CD8-positive, alpha-beta memory T cell (primary cell): Measurements from ENCODE around the gene ZFP57. TPM values are rescaled to one million over a fixed set of nuclear protein-coding genes. Genes with fewer than 3 reads are reported as not detected.

Experiments used
- CTCF ChIA-PET: fragments of 350-600 bp; sonication (Branson Sonifier 250); formaldehyde crosslinking; loops from one replicate; lab custom pipeline; 2021; ENCODE audit warnings: antibody characterized with exemption; lab: Charles Lee
- POLR2A ChIA-PET: fragments of 350-600 bp; sonication (Branson Sonifier 250); formaldehyde crosslinking; loops from one replicate; lab custom pipeline; 2021; ENCODE audit warnings: antibody characterized with exemption; lab: Charles Lee
- DNase-seq, 5 donors: peaks; one replicate each; pipeline versions ENCODE4 v3.0.0 to v3.0.0-alpha.2; 2020 to 2022; ENCODE audit warnings: mixed read lengths in 1 of 5
- H3K27ac ChIP-seq: one replicate; pipeline ENCODE4 v1.7.0; 2013; ENCODE audit warnings: low read depth, mild to moderate bottlenecking, low read length, moderate library complexity
- H3K27me3 ChIP-seq: 2 replicates; pipeline ENCODE4 v1.7.0; 2013; ENCODE audit warnings: low read length, mild to moderate bottlenecking; ENCODE audit not compliant: insufficient read depth, poor library complexity, severe bottlenecking
- H3K36me3 ChIP-seq: 2 replicates; pipeline ENCODE4 v1.7.0; 2013; ENCODE audit warnings: mild to moderate bottlenecking, low read length, moderate library complexity; ENCODE audit not compliant: insufficient read depth
- H3K4me1 ChIP-seq: 2 replicates; pipeline ENCODE4 v1.7.0; 2013; ENCODE audit warnings: mild to moderate bottlenecking, low read length, moderate library complexity; ENCODE audit not compliant: insufficient read depth
- H3K4me3 ChIP-seq: 2 replicates; pipeline ENCODE4 v1.7.0; 2013; ENCODE audit warnings: mild to moderate bottlenecking, low read length
- H3K9me3 ChIP-seq: 2 replicates; pipeline ENCODE4 v1.7.0; 2013; ENCODE audit warnings: mild to moderate bottlenecking, low read length
- H3K27ac Mint-ChIP-seq, 8 donors: one replicate each; pipeline ENCODE4 v1.8.0; 2020 to 2021; ENCODE audit warnings: mixed read lengths in 8 of 8, mild to moderate bottlenecking in 6 of 8, inconsistent platforms in 3 of 8, moderate library complexity in 3 of 8
- H3K27me3 Mint-ChIP-seq, 2 donors: one replicate each; pipeline ENCODE4 v1.8.0; 2020 to 2021; ENCODE audit warnings: mixed read lengths in 2 of 2, mild to moderate bottlenecking in 1 of 2, moderate library complexity in 1 of 2
- H3K36me3 Mint-ChIP-seq, 3 donors: one replicate each; pipeline ENCODE4 v1.8.0; 2020 to 2021; ENCODE audit warnings: mixed read lengths in 3 of 3, inconsistent platforms in 1 of 3, mild to moderate bottlenecking in 1 of 3
- H3K4me1 Mint-ChIP-seq, 3 donors: one replicate each; pipeline ENCODE4 v1.8.0; 2020 to 2021; ENCODE audit warnings: mixed read lengths in 3 of 3, inconsistent platforms in 1 of 3, mild to moderate bottlenecking in 1 of 3
- H3K4me3 Mint-ChIP-seq, 7 donors: one replicate each; pipeline ENCODE4 v1.8.0; 2020 to 2021; ENCODE audit warnings: mixed read lengths in 7 of 7, mild to moderate bottlenecking in 6 of 7, moderate library complexity in 4 of 7, inconsistent platforms in 2 of 7
- H3K9me3 Mint-ChIP-seq, 5 donors: one replicate each; pipeline ENCODE4 v1.8.0; 2020 to 2022; ENCODE audit warnings: mixed read lengths in 5 of 5, mild to moderate bottlenecking in 3 of 5, moderate library complexity in 2 of 5, inconsistent platforms in 1 of 5
- polyA plus RNA-seq: library from polyadenylated mRNA; unstranded; fragments of 300-500 nt; fragmentation: Illumina TruSeq; gene quantifications from one replicate; pipeline ENCODE4 v1.2.3, GENCODE V29; 2021
- total RNA-seq, 2 experiments: library from RNA; stranded (reverse); gene quantifications; one replicate each; pipeline ENCODE4 v1.2.3, GENCODE V29; 2021

ZFP57 gene
- total and polyA plus RNA-seq, 3 experiments from 2014 or later, result 2.2 to 9.2 (median 9.0) TPM

- Histone ChIP-seq H3K27ac (no peak overlapping the region), H3K4me1 (peaks cover 14% of the 10 kb centered on the region), H3K36me3 (no peaks in the 10 kb centered on the region), H3K9me3 (no peaks in the 10 kb centered on the region), H3K4me3 (no peak overlapping the region), H3K27me3 (no peaks in the 10 kb centered on the region)
- Mint-ChIP-seq H3K27ac (no peak overlapping the region), H3K4me1 (peaks cover 10 to 20% (median 15%) of the 10 kb centered on the region in 3 donors), H3K36me3 (peaks cover 0 to 3% (median 0%) of the 10 kb centered on the region in 3 donors), H3K9me3 (no peaks in the 10 kb centered on the region), H3K27me3 (peaks cover 13 to 17% of the 10 kb centered on the region in 2 donors), H3K4me3 (no peak overlapping the region)
- POLR2A ChIA-PET, result no interaction called here
- DNase-seq, result no peak
- CTCF ChIA-PET, result interaction anchor here (0.7 to 6.8 kb wide), 10 partner anchors 10 to 569 kb away, joined by 3 to 85 read pairs (median 10); partner anchors contain the start of gene GABBR1
Observed at GRCh38 chr6:29652198-29652584, 28.8 kb downstream of the ZFP57 start.

- peak in 2 of 5 donors; percentile 31 to 35 for DNase-seq
Observed at GRCh38 chr6:29651413-29652197, 29.3 kb downstream of the ZFP57 start.

GRCh38 chr6:29649701-29650673 is 31.0 kb downstream of the ZFP57 start:
- H3K27me3 Mint-ChIP-seq, result peaks cover 6 to 7% of the 10 kb centered on the region in 2 donors
- peaks cover 14% of the 10 kb centered on the region for H3K4me1 ChIP-seq
- peak overlapping the region; percentile 86 to 100 (median 97) for H3K4me3 Mint-ChIP-seq
- no peaks in the 10 kb centered on the region for H3K27me3 ChIP-seq
- H3K36me3 ChIP-seq, result no peaks in the 10 kb centered on the region
- ChIA-PET POLR2A (interaction anchor here (0.6 to 1.9 kb wide), 12 partner anchors 8 to 1509 kb away, joined by 3 to 9 read pairs (median 4); partner anchors contain the start of genes GABBR1 and TRIM26), CTCF (interaction anchor here (0.7 to 6.8 kb wide), 23 partner anchors 8 to 838 kb away, joined by 3 to 85 read pairs (median 5); partner anchors contain the start of genes GABBR1 and ZFP57)
- DNase-seq, result peak; percentile 96 to 99 (median 98)
- peak overlapping the region; percentile 88 to 100 (median 100) for H3K27ac Mint-ChIP-seq
- no peaks in the 10 kb centered on the region for H3K9me3 Mint-ChIP-seq
- no peaks in the 10 kb centered on the region for H3K9me3 ChIP-seq
- peaks cover 10 to 20% (median 15%) of the 10 kb centered on the region in 3 donors for H3K4me1 Mint-ChIP-seq
- peak overlapping the region; percentile 92 for H3K27ac ChIP-seq
- peaks cover 0 to 3% (median 0%) of the 10 kb centered on the region in 3 donors for H3K36me3 Mint-ChIP-seq
- peak overlapping the region; percentile 87 for H3K4me3 ChIP-seq

More at GRCh38 chr6:29651413-29652197, 29.3 kb downstream of the ZFP57 start:
- peak overlapping the region in 4 of 8 donors; percentile 21 to 81 (median 54) for H3K27ac Mint-ChIP-seq
- H3K9me3 Mint-ChIP-seq, result no peaks in the 10 kb centered on the region
- Histone ChIP-seq H3K9me3 (no peaks in the 10 kb centered on the region), H3K4me3 (no peak overlapping the region), H3K27ac (no peak overlapping the region), H3K4me1 (peaks cover 14% of the 10 kb centered on the region), H3K36me3 (no peaks in the 10 kb centered on the region), H3K27me3 (no peaks in the 10 kb centered on the region)
- peak overlapping the region in 3 of 7 donors; percentile 18 to 51 (median 24) for H3K4me3 Mint-ChIP-seq
- ChIA-PET CTCF (interaction anchor here (0.7 to 6.8 kb wide), 12 partner anchors 10 to 183 kb away, joined by 3 to 85 read pairs (median 9); partner anchors contain the start of genes GABBR1 and ZFP57), POLR2A (interaction anchor here (0.6 kb wide), 1 partner anchor 103 kb away, joined by 6 read pairs; no protein-coding TSS in a partner anchor)
- peaks cover 10 to 20% (median 15%) of the 10 kb centered on the region in 3 donors for H3K4me1 Mint-ChIP-seq
- H3K36me3 Mint-ChIP-seq, result peaks cover 0 to 3% (median 0%) of the 10 kb centered on the region in 3 donors
- peaks cover 11 to 17% of the 10 kb centered on the region in 2 donors for H3K27me3 Mint-ChIP-seq

- Histone ChIP-seq H3K27me3 (no peaks in the 10 kb centered on the region), H3K27ac (no peak overlapping the region), H3K4me3 (no peak overlapping the region), H3K9me3 (no peaks in the 10 kb centered on the region), H3K4me1 (peaks cover 14% of the 10 kb centered on the region), H3K36me3 (no peaks in the 10 kb centered on the region)
- H3K9me3 Mint-ChIP-seq, result no peaks in the 10 kb centered on the region
- POLR2A ChIA-PET, result no interaction called here
- H3K27me3 Mint-ChIP-seq, result peaks cover 0 to 3% of the 10 kb centered on the region in 2 donors
- DNase-seq, result no peak
- H3K27ac Mint-ChIP-seq, result peak overlapping the region in 2 of 8 donors; percentile 65 to 100
- CTCF ChIA-PET, result interaction anchor here (1.7 kb wide), 1 partner anchor 39 kb away, joined by 3 read pairs; no protein-coding TSS in a partner anchor
- H3K4me3 Mint-ChIP-seq, result no peak overlapping the region
- peaks cover 0 to 3% (median 0%) of the 10 kb centered on the region in 3 donors for H3K36me3 Mint-ChIP-seq
- H3K4me1 Mint-ChIP-seq, result peaks cover 11 to 20% (median 15%) of the 10 kb centered on the region in 3 donors
Observed at GRCh38 chr6:29647927-29648642, 32.9 kb downstream of the ZFP57 start.

- Mint-ChIP-seq H3K36me3 (no peaks in the 10 kb centered on the region), H3K4me1 (peaks cover 11 to 18% (median 14%) of the 10 kb centered on the region in 3 donors), H3K9me3 (no peaks in the 10 kb centered on the region), H3K4me3 (peak overlapping the region; percentile 8 to 49 (median 19)), H3K27me3 (peaks cover 0 to 2% of the 10 kb centered on the region in 2 donors), H3K27ac (peak overlapping the region; percentile 13 to 92 (median 67))
- Histone ChIP-seq H3K36me3 (no peaks in the 10 kb centered on the region), H3K9me3 (no peaks in the 10 kb centered on the region), H3K4me3 (no peak overlapping the region), H3K27me3 (no peaks in the 10 kb centered on the region), H3K4me1 (peaks cover 24% of the 10 kb centered on the region), H3K27ac (no peak overlapping the region)
- ChIA-PET POLR2A (interaction anchor here (1.0 kb wide), 1 partner anchor 9 kb away, joined by 6 read pairs; no protein-coding TSS in a partner anchor), CTCF (interaction anchor here (0.7 to 6.8 kb wide), 3 partner anchors 8 to 11 kb away, joined by 5 to 74 read pairs (median 5); partner anchors contain the start of gene GABBR1)
- DNase-seq, result peak in 1 of 5 donors; percentile 35
Observed at GRCh38 chr6:29641430-29642148, 39.4 kb downstream of the ZFP57 start.

GRCh38 chr6:29637247-29637646 is 43.7 kb downstream of the ZFP57 start:
- POLR2A ChIA-PET, result no interaction called here
- H3K4me1 ChIP-seq, result peaks cover 25% of the 10 kb centered on the region
- no peak for DNase-seq
- H3K4me3 ChIP-seq, result no peak overlapping the region
- H3K27me3 ChIP-seq, result no peaks in the 10 kb centered on the region
- H3K4me3 Mint-ChIP-seq, result no peak overlapping the region
- no peaks in the 10 kb centered on the region for H3K9me3 Mint-ChIP-seq
- H3K27ac ChIP-seq, result no peak overlapping the region
- H3K27me3 Mint-ChIP-seq, result peaks cover 0 to 4% of the 10 kb centered on the region in 2 donors
- CTCF ChIA-PET, result interaction anchor here (1.1 kb wide), 1 partner anchor 13 kb away, joined by 8 read pairs; no protein-coding TSS in a partner anchor
- peaks cover 0 to 2% (median 0%) of the 10 kb centered on the region in 3 donors for H3K36me3 Mint-ChIP-seq
- H3K9me3 ChIP-seq, result no peaks in the 10 kb centered on the region
- H3K4me1 Mint-ChIP-seq, result peaks cover 17 to 32% (median 17%) of the 10 kb centered on the region in 3 donors
- H3K27ac Mint-ChIP-seq, result peak overlapping the region in 1 of 8 donors; percentile 2
- H3K36me3 ChIP-seq, result no peaks in the 10 kb centered on the region
